Activated CD8-positive, alpha-beta memory T cell treated with anti-CD3 and anti-CD28 coated beads for 24 hours (primary cell): ENCODE results near the gene SRMS.

Source experiments
- DNase-seq: peaks from one replicate; pipeline ENCODE4 v3.0.0-alpha.2; 2020

The SRMS gene

DNA sequence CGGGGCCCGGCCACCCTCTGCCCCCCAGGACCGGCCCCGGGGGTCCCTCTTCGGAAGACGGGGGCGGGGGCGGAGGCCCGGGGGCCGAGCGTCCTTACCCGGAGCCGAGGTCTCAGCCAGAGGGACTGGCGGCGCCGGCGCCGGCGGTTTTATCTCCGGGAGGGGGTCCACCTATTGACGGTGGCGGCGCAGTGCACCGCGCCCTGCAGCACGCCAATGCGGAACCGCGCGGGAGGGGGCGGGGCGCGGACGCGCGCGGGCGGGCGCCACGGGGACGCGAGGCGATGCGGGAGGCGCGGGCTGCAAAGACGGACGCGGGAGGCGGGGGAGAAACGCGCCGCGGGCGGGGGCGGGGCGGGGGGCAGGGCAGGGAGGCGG lies 48.6 kb downstream of the SRMS start, which contains the start of gene EEF1A2:
EEF1A2 (minus strand) TSS at position 124 of the 378 bp plus-strand sequence. CDS start 1,320 bp downstream, outside the sequence.
- DNase-seq = no peak

DNA sequence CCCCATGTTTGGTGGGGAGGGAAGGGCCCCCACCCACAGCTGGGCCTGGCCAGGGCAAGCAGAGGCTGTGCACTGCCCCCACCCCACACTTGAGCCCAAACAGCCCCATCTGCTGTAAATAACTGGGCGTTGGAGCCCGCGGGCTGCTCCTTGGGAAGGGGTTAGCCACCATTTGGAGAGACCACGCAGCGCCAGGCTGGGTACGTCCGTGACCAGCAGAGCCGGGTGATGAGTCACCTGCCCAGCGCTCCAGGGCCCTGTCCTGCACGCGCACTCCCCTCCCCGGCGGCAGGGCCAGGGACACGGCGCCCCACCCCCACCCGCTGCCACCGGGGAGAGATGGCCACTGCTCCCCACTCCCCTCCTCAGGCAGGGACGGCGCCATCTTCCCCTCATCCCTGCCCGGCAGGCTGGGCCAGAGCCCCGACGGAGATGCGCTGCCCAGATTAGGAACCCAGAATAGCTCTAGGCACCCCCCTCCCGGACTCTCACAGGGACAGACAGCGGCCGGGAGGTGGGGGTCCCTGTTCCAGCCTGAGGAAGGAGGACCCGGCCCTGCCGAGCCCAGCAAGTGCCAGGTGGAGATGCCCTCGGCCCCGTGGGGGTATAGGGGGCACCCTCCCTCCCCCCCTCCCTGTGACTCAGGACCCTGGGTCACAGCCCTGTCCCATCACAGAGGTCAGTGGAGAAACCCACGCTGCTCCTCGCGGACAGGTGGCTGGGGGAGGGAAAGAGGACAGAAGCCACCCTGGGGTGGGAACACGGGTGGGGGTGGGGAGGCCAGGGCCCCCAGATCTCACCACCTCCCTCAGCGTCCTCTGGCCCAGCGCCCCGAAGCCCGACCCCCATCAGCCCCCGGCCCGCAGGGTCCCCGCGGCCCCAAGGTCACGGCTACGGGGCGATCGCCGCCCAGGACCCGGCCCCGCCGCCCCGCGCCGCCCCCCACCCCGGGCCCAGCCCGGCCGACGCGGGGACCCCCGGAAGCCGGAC lies 49.3 kb downstream of the SRMS start:
- DNase-seq = no peak

DNA sequence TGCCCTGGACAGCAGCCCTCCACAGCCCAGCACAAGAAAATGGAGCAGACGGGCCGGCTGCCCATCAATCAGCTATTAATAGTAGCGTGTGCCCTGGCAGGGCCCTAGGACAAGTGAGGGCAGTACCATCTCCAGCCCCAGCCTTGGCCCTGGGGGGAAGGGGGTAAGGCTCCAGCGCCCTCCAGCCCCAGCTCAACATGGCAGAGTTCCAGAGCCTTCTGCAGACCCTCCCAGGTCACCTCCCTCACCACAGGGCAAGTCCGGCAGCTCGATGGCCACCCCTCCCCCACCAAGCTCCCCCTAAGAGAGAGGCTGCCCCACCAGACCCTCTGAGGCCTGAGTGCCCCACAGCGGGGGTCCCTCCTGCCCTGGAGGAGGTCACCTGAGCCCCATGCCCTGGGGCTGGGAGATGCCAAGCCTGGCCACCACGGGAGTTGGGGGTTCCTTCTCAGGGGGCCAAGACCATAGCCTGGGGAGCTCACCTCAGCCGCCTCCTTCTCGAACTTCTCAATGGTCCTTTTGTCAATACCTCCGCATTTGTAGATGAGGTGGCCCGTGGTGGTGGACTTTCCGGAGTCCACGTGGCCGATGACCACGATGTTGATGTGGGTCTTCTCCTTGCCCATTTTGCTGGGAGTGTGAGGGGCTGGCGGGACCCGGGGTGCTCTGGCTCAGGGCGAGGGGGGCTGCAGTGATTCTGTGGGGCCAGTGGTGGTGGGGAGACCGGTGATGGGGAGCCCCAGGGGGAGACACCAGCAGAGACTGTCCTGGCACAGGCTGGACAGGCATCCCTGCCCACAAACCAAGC lies 50.2 kb downstream of the SRMS start:
- DNase-seq = no peak

DNA sequence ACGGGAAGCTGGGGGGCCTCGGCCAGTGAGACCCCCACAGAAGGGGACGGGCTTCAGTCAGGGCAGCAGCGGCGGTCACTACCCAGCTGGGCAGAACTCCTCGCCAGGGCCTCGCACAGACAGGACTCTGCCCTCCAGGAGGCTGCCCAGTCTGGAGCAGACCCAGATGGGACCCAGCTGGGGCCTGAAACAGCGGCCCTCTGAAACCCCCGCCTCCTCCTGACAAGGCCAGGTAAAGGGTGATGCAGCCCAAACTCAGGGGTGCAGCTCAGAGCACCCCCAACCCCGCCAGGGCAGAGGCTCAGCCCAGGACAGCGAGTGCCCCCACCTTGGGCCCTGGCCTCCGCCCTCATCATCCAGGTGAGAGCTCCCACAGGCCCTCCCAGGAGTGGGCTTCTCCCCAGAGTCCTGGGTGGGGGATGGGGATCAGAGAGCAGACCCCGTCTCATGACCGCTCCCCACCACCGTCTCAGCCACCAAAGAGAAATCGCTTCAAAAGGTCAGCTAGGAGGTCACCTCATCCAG lies 50.9 kb downstream of the SRMS start:
- no peak for DNase-seq

DNA sequence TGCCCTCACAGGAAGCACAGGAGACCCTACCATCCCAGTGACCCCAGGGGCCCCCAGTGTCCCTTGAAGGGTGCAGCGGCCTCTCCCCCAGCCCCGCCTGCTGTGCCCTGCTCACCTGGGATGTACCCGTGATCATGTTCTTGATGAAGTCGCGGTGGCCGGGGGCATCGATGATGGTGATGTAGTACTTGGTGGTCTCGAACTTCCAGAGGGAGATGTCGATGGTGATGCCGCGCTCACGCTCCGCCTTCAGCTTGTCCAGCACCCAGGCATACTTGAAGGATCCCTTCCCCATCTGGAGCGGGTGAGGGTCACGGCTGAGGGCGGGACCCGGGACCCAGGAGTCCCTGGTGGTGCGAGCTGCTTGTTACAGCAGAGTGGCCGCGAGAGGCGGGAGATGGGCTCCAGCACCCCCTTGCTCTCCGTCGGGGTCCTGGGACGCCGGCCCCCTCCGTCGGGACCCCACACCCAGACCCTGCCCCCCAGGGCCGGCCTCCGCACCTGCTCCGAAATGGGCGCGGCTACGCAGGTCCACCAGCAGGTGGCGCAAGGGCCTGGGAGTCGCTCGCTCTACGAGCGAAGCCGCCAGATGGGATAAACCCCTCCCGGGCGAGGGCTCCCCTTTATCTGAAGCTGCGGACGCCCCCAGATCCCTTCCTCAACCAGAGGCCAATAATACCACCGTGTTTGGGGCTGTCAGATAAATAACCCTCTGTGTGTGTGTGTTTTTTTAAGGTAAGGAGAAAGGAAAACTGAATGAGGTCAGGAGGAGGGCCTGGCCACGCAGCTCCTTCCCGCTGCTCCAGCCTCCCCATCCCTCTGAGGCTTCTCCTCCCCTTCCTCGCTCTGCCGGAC lies 51.6 kb downstream of the SRMS start:
- peak; percentile 91 for DNase-seq

DNA sequence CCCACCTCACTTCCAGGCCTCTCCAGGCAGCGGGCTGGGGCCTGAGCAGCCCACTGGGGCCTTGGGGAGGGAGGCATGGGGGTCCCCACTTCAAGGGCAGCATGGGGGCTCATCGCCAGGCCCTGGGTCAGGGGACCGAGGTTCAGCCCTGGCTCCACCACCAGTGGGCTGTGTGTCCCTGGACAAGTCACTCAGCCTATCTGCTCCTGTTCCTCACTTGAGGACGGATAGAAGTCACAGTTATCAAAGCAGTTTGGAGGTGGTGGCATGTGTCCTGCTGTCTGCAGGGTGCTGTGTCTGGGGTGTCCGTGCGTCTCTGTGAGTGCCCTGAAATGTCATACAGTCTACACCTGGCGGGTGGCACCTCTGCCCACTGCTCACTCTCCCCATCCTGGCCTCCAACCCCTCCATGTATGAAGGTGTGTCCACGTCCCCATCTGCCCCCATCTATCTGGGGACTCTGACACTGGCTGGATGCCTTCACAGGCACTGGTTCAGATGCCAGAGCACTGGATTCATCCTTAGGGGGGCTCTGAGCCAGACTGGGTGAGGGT lies 52.3 kb downstream of the SRMS start:
- no peak for DNase-seq

DNA sequence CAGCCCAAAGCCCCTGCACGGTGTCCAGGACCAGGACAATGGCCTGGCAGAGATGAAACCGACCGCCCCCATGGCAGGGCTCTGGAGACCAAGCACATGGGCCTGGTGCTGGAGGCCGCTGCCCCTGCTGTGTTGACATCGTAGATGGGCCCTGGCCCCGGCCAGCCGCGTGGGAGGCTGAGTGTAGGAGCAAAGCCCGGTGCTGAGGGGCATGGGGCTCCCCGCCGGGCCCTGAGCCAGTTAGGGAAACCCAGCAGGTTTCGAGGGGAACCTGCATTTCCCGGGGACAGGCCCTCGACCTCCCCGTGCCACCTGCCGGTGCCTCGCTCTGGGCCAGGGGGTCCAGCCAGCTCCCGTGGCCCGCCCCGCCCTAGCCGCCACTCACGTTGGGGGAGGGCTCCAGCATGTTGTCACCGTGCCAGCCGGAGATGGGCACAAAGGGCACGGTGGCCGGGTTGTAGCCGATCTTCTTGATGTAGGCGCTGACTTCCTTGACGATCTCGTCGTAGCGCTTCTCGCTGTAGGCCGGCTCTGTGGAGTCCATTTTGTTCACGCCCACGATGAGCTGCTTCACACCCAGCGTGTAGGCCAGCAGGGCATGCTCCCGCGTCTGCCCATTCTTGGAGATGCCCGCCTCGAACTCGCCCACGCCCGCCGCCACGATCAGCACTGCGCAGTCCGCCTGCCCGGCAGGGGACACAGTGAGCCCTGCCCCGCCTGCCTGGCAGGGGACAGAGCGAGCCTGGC lies 53.0 kb downstream of the SRMS start:
- DNase-seq = no peak

DNA sequence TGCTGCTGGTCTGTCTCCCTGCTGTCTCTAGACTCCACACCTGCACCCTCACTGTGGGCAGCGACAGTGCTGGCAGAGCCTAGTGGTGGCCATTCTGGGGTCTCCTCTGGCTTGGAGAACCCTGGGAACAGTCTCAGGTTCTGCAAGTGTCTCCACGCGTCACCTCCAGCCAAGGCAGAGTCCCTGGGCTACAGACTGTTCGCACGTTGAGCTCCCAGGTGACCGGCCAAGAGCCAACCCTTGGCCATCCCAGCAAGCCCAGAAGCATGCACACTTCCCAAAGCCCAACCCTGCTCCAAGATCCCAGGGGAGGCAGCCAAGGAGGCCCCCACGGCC lies 53.5 kb downstream of the SRMS start:
- no peak for DNase-seq

DNA sequence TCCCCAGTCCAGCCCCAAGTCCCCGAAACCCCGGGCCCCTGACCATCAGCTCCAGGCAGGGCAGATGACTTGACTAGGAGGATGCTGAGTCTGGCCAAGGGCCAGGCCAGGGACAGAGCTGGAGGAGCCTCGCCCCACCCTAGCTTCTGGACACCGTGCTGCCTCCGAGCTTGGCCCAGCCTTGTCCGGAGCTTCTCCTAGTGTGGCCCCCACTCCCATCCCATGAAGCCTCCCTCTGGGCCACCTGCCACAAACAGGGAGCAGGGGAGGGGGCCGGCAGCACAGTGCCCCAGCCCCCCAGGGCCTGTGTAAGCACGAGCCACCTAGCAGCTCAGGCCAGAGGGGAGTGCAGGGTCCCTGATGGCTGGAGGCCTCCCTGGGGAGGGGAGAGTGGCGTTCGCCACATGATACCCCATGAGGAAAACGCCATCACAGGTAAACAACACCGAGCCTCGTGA lies 54.0 kb downstream of the SRMS start:
- no peak for DNase-seq

DNA sequence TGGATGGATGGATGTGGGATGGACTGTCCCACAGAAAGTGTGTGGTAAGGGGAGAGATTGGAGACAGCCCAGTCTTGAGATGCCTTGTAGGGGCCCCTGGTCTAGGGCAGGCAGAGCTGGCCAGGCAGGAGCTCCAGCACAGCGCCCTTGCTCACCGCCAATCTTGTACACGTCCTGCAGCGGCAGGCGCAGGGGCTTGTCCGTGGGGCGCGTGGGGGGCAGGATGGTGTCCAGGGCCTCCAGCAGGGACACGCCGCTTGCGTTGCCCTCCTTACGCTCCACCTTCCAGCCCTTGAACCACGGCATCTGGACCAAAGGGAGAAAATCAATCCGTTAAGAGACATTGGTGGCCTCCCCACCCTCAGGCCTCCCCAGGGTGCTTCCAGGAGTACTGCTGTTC lies 54.6 kb downstream of the SRMS start:
- no peak for DNase-seq

DNA sequence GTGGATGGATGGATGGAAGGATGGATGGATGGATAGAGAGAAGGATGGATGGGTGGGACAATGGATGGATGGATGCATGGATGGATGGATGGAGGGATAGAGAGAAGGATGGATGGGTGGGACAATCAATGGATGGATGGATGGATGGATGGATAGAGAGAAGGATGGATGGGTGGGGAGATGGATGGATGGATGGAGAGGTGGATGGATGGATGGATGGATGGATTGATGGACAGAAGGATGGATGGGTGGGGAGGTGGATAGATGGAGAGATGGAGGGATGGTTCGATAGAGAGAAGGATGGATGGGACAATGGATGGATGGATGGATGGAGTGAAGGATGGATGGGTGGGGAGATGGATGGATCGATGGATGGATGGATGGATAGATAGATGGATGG lies 55.0 kb downstream of the SRMS start:
- DNase-seq = no peak

DNA sequence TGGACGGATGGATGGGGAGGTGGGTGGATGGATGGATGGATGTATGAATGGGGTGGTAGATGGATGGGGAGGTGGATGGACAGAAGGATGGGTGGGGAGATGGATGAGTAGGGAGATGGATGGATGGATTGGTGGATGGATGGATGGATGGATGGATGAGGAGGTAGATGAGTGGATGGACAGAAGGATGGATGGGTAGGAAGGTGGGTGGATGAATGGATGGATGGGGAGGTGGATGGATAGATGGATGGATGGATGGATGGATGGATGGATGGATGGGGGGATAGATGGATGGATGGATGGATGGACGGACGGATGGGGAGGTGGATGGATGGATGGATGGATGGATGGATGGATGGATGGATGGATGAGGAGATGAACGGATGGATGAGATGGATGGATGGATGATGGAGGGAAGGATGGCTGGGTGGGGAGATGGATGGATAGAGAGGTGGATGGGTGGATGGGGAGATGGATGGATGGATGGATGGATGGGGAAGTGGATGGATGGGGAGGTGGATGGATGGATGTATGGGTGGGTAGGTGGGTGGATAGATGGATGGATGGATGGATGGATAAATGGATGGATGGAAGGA lies 55.8 kb downstream of the SRMS start:
- no peak for DNase-seq

DNA sequence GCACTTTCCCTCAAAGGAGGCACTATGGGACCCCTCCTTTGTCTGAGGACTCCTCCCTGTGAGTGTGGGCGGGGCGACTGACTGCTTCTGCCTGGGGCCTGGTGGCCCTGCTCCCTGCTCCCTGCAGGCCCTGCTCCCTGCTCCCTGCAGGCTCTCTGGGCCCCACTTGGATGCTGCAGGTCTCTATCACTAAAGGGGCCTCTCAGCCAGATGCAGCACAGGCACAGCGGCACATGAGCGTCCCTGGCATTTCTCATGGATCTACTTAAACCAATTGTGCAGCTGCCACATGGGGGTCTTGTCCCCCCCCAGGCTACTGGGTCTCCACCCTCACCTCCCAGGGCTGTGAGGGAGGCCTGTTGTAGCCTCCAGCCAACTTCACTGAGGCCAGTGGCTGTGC lies 56.5 kb downstream of the SRMS start:
- no peak for DNase-seq
